ENCODE results near the gene TBC1D4. TPM values are rescaled to one million over a fixed set of nuclear protein-coding genes. Genes with fewer than 3 reads are reported as not detected.

Gene TBC1D4
- total RNA-seq, 4 donors from 2014 or later: 31.0 to 91.3 (median 46.1) TPM

DNA sequence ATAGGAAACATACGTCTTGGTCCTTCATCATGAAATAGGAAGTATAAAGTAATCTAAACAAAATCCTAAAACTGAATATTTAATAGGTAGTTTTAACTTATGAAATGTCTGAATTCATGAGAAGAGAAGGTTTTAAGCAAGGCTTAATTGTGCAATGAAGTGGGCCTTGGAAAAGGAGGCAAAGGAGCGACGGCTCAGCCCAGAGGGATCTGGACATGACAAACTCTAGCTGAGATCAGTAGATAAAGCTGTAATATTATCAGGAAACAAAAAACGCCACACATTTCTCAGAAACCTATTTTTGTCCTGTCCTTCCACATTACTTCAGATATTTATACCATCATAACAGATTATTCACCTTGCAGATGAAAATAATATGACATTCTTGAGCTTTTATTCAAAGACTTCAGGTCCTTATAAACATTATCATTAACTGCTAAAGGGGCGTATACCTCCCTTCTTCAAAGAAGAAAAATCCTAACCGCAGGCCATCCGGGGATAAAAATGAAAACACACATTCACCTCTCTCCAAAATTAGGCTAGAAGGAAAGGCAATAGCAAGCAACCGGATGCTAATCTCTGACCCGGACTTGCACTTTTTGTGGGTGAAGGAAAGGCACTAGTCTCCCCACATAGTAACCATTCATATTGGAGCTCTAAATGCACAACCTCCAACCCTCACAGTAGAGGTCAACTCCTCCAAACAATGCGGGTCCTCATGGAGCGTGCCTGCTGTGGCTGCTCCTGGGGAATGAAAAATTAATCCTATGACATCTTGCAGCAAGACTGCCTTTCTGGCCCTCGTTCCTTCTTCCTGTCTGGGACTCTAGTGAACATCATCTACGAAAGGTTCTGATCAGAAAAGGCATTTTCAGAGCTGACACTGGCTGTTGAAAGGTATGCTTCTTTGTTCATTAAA is 108.8 kb downstream of the TBC1D4 start:
- Histone ChIP-seq H3K27ac (no peak overlapping the region), H3K4me1 (peaks cover 0 to 7% (median 2%) of the 10 kb centered on the region in 4 donors), H3K36me3 (no peaks in the 10 kb centered on the region), H3K27me3 (no peaks in the 10 kb centered on the region), H3K4me3 (no peak overlapping the region), H3K9me3 (no peaks in the 10 kb centered on the region)
- intact Hi-C loops (cut with DNase I; ENCODE audit: low total_unique reads) (no loop called here), in situ Hi-C loops (cut with MboI; ENCODE audit: low pct_ligation_motif_present in 1 of 4, low pct_unique_long_range_greater_than_20kb in 1 of 4, low sequenced_read_pairs in 3 of 4) (loop anchor here in 3 of 4 donors (10.0 to 25.0 kb wide), 2 partner anchors 112 to 114 kb away; partner anchors contain the start of gene TBC1D4 (in 3 of the 3))
- 69 to 74% methylated on average over 10 to 13 of the region's 13 CpGs for WGBS, 2 donors (ENCODE audit: low coverage in 1 of 2)
- DNase-seq: no peak
- TF ChIP-seq, protein P1, sequence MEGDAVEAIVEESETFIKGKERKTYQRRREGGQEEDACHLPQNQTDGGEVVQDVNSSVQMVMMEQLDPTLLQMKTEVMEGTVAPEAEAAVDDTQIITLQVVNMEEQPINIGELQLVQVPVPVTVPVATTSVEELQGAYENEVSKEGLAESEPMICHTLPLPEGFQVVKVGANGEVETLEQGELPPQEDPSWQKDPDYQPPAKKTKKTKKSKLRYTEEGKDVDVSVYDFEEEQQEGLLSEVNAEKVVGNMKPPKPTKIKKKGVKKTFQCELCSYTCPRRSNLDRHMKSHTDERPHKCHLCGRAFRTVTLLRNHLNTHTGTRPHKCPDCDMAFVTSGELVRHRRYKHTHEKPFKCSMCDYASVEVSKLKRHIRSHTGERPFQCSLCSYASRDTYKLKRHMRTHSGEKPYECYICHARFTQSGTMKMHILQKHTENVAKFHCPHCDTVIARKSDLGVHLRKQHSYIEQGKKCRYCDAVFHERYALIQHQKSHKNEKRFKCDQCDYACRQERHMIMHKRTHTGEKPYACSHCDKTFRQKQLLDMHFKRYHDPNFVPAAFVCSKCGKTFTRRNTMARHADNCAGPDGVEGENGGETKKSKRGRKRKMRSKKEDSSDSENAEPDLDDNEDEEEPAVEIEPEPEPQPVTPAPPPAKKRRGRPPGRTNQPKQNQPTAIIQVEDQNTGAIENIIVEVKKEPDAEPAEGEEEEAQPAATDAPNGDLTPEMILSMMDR (IDR thresholded peaks at IDR 0.05): no peak
- TF ChIP-seq EP300 (IDR thresholded peaks at IDR 0.05; ENCODE audit: low read depth) (no peak), POLR2AphosphoS5 (IDR thresholded peaks at IDR 0.05) (no peak), POLR2A (IDR thresholded peaks at IDR 0.05) (no peak)

DNA sequence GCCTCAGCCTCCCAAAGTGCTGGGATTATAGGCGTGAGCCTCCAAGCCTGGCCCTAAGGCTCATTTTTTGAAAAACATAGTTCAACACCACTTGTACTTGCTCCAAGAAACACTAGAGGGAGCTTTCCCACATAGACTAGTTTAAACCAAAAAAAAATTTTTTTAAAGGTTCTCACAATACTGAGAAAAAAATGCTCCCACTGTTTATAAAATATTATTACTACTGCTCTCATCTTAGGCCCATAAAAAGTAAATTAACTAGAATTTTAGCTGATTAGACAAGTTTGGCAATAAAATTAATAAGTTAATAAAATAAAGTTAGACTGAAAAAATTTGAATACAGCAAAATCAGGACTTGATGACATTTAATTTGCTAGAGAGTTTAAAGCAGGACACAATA is 109.5 kb downstream of the TBC1D4 start:
- intact Hi-C loops (cut with DNase I; ENCODE audit: low total_unique reads) (no loop called here), in situ Hi-C loops (cut with MboI; ENCODE audit: low pct_ligation_motif_present in 1 of 4, low pct_unique_long_range_greater_than_20kb in 1 of 4, low sequenced_read_pairs in 3 of 4) (loop anchor here in 3 of 4 donors (10.0 to 25.0 kb wide), 2 partner anchors 112 to 115 kb away; partner anchors contain the start of gene TBC1D4 (in 3 of the 3))
- Histone ChIP-seq H3K36me3 (no peaks in the 10 kb centered on the region), H3K4me1 (peaks cover 0 to 13% (median 5%) of the 10 kb centered on the region in 4 donors), H3K27me3 (no peaks in the 10 kb centered on the region), H3K27ac (no peak overlapping the region), H3K4me3 (no peak overlapping the region), H3K9me3 (no peaks in the 10 kb centered on the region)
- WGBS, 2 donors (ENCODE audit: low coverage in 1 of 2): 17 to 25% methylated on average over 1 of the region's 1 CpG
- TF ChIP-seq EP300 (IDR thresholded peaks at IDR 0.05; ENCODE audit: low read depth): no peak
- TF ChIP-seq POLR2AphosphoS5 (IDR thresholded peaks at IDR 0.05): no peak
- TF ChIP-seq, protein P1 (IDR thresholded peaks at IDR 0.05): peak; percentile 67 to 77 (median 74)
- no peak for DNase-seq

DNA sequence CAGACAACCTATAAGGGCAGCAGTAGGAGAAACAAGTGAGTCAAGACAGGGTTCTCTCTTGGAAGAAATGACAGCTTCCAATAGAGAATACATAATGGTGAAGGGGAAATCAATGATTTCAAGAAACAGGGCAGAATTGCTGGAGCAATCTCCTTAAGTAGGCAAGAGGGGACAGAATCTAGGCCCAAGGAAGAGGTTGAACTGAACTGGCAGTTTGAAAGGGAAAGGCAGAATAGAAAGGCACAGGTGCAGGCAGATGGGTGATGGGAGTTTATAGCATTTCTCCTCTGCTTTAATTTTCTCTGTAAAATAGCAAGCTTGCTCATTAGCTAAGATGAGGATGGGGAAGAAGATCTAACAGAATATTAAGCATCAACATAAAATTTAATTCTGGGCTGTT is 110.8 kb downstream of the TBC1D4 start:
- intact Hi-C loops (cut with DNase I; ENCODE audit: low total_unique reads) (no loop called here), in situ Hi-C loops (cut with MboI; ENCODE audit: low pct_ligation_motif_present in 1 of 4, low pct_unique_long_range_greater_than_20kb in 1 of 4, low sequenced_read_pairs in 3 of 4) (loop anchor here in 3 of 4 donors (10.0 to 25.0 kb wide), 2 partner anchors 114 to 116 kb away; partner anchors contain the start of gene TBC1D4 (in 3 of the 3))
- H3K27me3 ChIP-seq: no peaks in the 10 kb centered on the region
- no peaks in the 10 kb centered on the region for H3K9me3 ChIP-seq
- TF ChIP-seq, protein P1 (IDR thresholded peaks at IDR 0.05): no peak
- TF ChIP-seq EP300 (IDR thresholded peaks at IDR 0.05; ENCODE audit: low read depth): no peak
- TF ChIP-seq POLR2AphosphoS5 (IDR thresholded peaks at IDR 0.05): no peak
- no peak for TF ChIP-seq POLR2A (IDR thresholded peaks at IDR 0.05)
- no peak for DNase-seq
- H3K4me3 ChIP-seq: no peak overlapping the region
- no peak overlapping the region for H3K27ac ChIP-seq
- peaks cover 0 to 15% (median 8%) of the 10 kb centered on the region in 4 donors for H3K4me1 ChIP-seq
- no peaks in the 10 kb centered on the region for H3K36me3 ChIP-seq

DNA sequence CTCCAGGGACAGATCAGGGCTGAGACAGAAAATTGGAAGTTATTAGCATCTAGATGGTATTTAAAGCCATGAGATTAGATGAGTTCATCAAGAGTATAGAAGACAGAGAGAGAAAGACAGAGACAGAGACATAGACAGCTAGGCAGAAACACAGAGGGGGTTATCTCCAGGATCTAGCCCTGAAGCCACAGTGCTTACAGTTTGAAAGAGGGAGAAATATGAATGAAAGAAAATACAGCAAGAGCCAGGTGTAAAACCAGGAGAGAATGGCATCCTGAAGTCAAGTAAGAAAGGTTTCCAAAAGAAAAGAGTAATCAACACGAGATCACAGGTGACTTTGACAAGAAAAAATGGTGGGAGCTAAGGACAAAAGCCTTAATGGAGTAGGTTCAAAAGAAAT is 111.2 kb downstream of the TBC1D4 start:
- in situ Hi-C loops (cut with MboI; ENCODE audit: low pct_ligation_motif_present in 1 of 4, low pct_unique_long_range_greater_than_20kb in 1 of 4, low sequenced_read_pairs in 3 of 4): loop anchor here in 3 of 4 donors (10.0 to 25.0 kb wide), 2 partner anchors 114 to 117 kb away; partner anchors contain the start of gene TBC1D4 (in 3 of the 3)
- H3K27me3 ChIP-seq: no peaks in the 10 kb centered on the region
- no peaks in the 10 kb centered on the region for H3K9me3 ChIP-seq
- TF ChIP-seq POLR2AphosphoS5 (IDR thresholded peaks at IDR 0.05) (no peak), POLR2A (IDR thresholded peaks at IDR 0.05) (no peak), EP300 (IDR thresholded peaks at IDR 0.05; ENCODE audit: low read depth) (no peak)
- TF ChIP-seq, protein P1 (IDR thresholded peaks at IDR 0.05): no peak
- 70 to 86% methylated on average over 1 of the region's 1 CpG for WGBS, 2 donors (ENCODE audit: low coverage in 1 of 2)
- intact Hi-C loops (cut with DNase I; ENCODE audit: low total_unique reads): no loop called here
- DNase-seq: no peak
- H3K36me3 ChIP-seq: no peaks in the 10 kb centered on the region
- H3K4me1 ChIP-seq: peaks cover 0 to 15% (median 8%) of the 10 kb centered on the region in 4 donors
- no peak overlapping the region for H3K4me3 ChIP-seq
- no peak overlapping the region for H3K27ac ChIP-seq
